DMS79 (cell line): ENCODE measurements around the gene POPDC3.
"Not testable (repeated sequence)": the region's sequence is repeated elsewhere in the genome, so short reads cannot be mapped to it uniquely, and the experiment has no call there.

Source experiments
- DNase-seq: peaks from one replicate; lab custom pipeline; 2025; lab: John Stamatoyannopoulos, UW

POPDC3 gene

DNA sequence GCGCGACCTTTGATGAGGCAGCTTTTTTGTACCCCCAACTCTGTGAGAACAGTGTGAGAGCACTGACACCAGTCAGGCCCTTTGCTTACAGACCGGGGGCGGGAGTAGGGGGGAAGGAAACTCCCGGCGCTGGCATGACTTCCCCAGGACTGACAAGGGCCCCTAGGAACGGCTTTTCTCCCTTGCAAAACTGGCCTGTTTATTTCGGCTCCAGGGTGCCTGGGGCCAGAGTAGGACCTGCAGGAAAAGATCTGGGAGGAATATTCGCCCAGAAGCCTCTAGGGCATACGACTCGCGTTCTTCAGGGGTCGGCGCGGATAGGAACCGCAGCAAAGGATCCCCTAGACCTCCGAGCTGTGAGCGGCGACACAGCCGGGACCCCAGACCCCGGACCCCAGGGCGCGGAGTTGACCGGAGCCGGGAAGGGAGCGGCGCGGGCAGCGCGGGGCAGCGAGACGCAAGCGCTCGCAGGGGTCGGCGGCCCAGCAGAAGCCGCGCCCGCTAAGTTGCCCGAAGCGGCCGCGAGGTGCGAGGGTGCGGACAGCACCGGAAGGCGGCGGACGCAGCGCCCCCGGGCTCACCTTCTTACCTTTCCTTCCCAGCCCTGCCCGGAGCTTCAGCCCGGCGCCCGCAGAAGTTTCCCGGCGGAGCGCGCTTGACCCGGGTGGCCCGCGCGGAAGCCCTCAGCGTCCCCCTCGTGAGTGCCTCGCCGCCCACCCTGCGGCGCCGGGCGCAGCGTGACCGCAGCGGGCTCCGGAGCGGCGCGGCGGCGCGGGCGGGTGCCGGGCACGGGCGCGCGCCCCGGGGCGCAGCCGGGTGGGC is at the start of gene POPDC3:
POPDC3 (minus strand) TSS at position 771 of the 822 bp plus-strand sequence. CDS start 18,105 bp downstream, outside the sequence.
- peak; percentile 9 for DNase-seq

DNA sequence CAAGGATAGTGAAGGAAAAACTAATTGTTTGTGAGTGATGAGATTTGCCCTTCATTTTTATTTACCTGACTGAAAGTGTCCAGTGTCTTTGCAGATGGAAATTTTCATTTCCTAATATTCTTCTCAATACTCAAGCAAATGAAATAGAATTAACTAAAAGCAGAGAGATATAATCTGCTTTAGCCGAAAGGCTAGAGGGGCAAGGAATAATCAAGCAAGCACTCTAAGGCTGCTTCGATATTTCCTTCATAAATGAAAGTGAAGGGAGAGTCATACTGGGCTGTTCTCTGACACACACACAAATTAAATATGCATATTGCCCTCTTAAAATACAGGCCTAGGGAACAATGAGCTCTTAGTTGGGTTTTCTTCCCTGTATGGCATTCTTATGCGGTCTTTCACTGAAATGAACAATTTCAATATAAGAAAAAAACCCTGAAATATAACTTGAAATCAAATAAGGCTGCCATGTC is 47.5 kb upstream of the POPDC3 start:
- DNase-seq, result no peak

- DNase-seq, result no peak
These were observed 46.9 kb upstream of the POPDC3 start for GRCh38 chr6:105226598-105227294.

DNA sequence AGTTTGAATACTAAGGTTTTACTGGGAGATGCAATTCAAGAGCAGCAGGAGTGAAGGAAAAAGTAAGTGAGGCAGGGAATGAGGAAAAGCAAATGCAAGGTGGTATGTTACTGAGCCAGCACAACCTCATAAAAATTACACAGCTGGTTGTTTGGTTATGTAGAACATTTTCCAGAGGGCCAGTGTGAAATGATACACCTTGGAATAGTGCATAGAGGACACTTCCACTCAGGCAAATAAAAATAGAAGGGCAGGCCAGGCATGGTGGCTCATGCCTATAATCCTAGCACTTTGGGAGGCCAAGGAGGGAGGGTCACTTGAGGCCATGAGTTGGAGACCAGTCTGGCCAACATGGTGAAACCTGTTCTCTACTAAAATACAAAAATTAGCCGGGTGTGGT is 43.4 kb upstream of the POPDC3 start:
- no peak for DNase-seq

GRCh38 chr6:105221219-105221618 is 41.4 kb upstream of the POPDC3 start:
- DNase-seq, result not testable (repeated sequence)

DNA sequence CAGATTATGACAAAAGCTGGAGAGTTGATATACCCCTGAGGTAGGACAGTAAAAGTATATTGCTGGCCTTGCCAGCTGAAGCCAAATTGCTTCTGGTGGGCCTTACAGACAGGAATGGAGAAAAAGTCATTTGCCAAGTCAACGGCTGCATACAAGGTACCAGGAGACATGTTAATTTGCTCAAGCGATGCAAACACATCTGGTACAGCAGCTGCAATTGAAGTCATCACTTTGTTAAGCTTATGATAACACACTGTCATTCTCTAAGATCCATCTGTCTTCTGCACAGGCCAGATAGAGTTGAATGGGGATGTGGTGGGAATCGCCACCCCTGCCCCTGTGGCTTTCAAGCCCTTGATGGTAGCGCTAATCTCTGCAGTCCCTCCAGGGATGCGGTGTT is 40.4 kb upstream of the POPDC3 start:
- DNase-seq, result no peak

GRCh38 chr6:105219218-105219617 is 39.4 kb upstream of the POPDC3 start:
- not testable (repeated sequence) for DNase-seq

DNA sequence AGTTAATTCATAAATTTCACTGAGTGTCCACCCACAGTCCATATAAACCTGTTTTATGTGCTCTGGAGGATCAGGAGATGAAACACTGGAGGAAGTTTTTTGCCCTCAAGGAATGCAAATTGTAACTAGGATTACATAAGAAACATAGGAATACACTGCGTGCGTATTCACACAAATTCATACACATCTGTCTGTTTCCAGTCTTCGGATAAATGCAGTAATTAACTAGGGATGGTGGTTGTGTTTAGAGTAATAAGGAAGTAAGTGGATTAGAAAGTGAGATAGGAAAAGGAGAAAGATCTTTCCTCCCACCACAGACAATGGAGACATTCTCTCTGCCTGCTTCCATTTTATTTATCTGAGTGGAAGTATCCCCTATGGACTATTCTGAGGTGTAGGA is 35.7 kb upstream of the POPDC3 start:
- no peak for DNase-seq

- no peak for DNase-seq
These were observed 34.9 kb upstream of the POPDC3 start for GRCh38 chr6:105214668-105215067.

GRCh38 chr6:105213272-105213671 is 33.5 kb upstream of the POPDC3 start:
- DNase-seq, result no peak

DNA sequence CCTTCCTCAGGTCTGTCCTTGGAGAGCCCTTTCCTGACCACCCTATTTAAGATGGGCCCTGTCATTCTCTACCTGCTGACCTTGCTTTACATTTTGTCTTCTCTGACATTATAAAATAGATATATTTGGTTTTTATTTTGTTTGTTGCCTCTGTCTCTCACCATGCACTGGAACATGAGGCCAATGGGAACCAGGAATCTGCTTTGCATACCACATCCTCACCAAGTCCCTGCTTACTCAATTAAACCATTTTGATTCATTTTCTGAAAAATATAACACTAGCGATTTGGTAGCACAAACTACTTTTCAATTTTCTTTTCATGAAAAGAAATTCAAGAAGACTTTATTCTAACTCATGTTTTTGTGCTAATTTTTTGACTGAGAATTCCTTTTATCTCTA is 32.8 kb upstream of the POPDC3 start:
- DNase-seq, result no peak

GRCh38 chr6:105211831-105212230 is 32.0 kb upstream of the POPDC3 start:
- DNase-seq, result no peak

- DNase-seq, result no peak
These were observed 31.2 kb upstream of the POPDC3 start for GRCh38 chr6:105210932-105211531.

GRCh38 chr6:105209950-105210706 is 30.3 kb upstream of the POPDC3 start:
- DNase-seq, result no peak

- no peak for DNase-seq
These were observed 27.9 kb upstream of the POPDC3 start for GRCh38 chr6:105207524-105208269.

GRCh38 chr6:105204768-105205167 is 25.0 kb upstream of the POPDC3 start:
- no peak for DNase-seq

- no peak for DNase-seq
These were observed 24.5 kb upstream of the POPDC3 start for GRCh38 chr6:105204331-105204730.

DNA sequence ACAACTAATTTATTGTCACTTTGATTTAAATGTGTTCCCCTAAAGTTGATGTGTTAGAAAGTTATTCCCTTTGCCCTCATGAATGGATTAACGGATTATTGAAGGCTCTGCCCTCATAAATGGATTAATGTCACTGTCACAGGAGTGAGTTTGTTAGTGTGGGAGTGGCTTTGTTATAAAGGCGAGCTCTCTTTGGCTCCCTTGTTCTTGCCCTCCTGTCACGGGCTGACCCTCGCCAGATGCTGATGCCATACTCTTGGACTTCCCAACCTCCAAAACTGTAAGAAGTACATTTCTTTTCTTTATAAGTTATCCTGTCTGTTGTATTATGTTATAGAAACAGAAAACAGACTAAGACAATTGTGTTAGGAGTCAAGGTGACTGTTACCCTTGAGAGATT is 22.7 kb upstream of the POPDC3 start:
- DNase-seq, result no peak

DNA sequence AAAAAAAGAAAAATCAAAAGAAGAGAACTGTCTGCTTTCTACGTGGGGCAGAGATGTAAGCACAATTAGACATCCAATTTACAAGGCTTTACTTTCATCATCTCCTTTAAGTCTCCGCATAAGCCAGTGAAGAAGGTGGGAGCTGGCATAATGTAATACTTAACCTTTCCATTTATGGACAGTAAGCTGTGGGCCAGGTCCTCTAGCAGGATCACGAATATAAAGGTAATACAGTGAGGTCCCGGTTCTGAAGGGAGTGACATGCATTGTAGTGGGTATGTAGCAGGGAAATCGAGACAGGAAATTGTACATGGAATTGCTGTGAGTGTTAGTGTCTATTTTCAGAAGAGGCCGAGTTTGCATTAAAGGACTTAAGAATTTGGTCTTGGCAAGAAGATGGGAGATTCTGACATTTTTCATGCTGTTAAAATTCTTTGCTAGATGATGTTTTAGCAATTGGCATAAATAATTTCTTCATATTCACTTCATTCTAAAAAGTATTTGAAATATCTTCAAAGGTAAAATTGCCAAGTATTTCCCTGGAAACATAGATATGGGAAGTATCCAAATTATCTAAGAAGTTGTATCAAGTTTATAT is 20.4 kb upstream of the POPDC3 start:
- DNase-seq, result no peak

GRCh38 chr6:105199711-105200110 is 19.9 kb upstream of the POPDC3 start:
- no peak for DNase-seq

- no peak for DNase-seq
These were observed 16.3 kb upstream of the POPDC3 start for GRCh38 chr6:105196076-105196475.
